ENCODE results near the gene TIMP4.

TIMP4 gene

GRCh38 chr3:12117473-12117872 lies 41.2 kb downstream of the TIMP4 start:
- DNase-seq (ENCODE audit: low read depth) = no peak
- H3K4me3 ChIP-seq (ENCODE audit: low read depth, low read length) = no peak overlapping the region

- no peak for DNase-seq (ENCODE audit: low read depth)
- no peak overlapping the region for H3K4me3 ChIP-seq (ENCODE audit: low read depth, low read length)
Measured at GRCh38 chr3:12116870-12117269, 41.8 kb downstream of the TIMP4 start.

GRCh38 chr3:12115849-12116248 lies 42.9 kb downstream of the TIMP4 start:
- no peak overlapping the region for H3K4me3 ChIP-seq (ENCODE audit: low read depth, low read length)
- DNase-seq (ENCODE audit: low read depth) = no peak

- no peak for DNase-seq (ENCODE audit: low read depth)
Measured at GRCh38 chr3:12115104-12115503, 43.6 kb downstream of the TIMP4 start.

GRCh38 chr3:12114251-12114650 lies 44.5 kb downstream of the TIMP4 start:
- no peak for DNase-seq (ENCODE audit: low read depth)
- no peak overlapping the region for H3K4me3 ChIP-seq (ENCODE audit: low read depth, low read length)

More at GRCh38 chr3:12115104-12115503, 43.6 kb downstream of the TIMP4 start:
- H3K4me3 ChIP-seq (ENCODE audit: low read depth, low read length) = no peak overlapping the region

- no peak for DNase-seq (ENCODE audit: low read depth)
- H3K4me3 ChIP-seq (ENCODE audit: low read depth, low read length) = no peak overlapping the region
Measured at GRCh38 chr3:12107071-12107713, 51.5 kb downstream of the TIMP4 start.
